D721Med (cell line): ENCODE results near the gene PCYT1A.
"Not testable (repeated sequence)": the region's sequence is repeated elsewhere in the genome, so short reads cannot be mapped to it uniquely, and the experiment has no call there.

Experiments
- DNase-seq: peaks from one replicate; pipeline ENCODE4 v3.0.0; 2011; ENCODE audit warnings: low spot score; ENCODE audit not compliant: insufficient read length
- FAIRE-seq: peaks from 2 replicates; lab custom pipeline; 2011; peaks lifted over from hg19 to GRCh38; lab: Jason Lieb, UNC
- CTCF ChIP-seq: IDR thresholded peaks from 2 replicates; pipeline ENCODE4 v1.5.1; 2012; ENCODE audit warnings: mild to moderate bottlenecking, control low read depth; ENCODE audit not compliant: insufficient read depth; ENCODE audit errors: missing control alignments

PCYT1A gene

GRCh38 chr3:196323691-196324090 is 36.2 kb upstream of the PCYT1A start:
- DNase-seq (no peak), FAIRE-seq (no peak)
- TF ChIP-seq CTCF: peak; percentile 10

GRCh38 chr3:196323016-196323415 is 35.5 kb upstream of the PCYT1A start:
- FAIRE-seq (no peak), DNase-seq (no peak)
- TF ChIP-seq CTCF: no peak

DNA sequence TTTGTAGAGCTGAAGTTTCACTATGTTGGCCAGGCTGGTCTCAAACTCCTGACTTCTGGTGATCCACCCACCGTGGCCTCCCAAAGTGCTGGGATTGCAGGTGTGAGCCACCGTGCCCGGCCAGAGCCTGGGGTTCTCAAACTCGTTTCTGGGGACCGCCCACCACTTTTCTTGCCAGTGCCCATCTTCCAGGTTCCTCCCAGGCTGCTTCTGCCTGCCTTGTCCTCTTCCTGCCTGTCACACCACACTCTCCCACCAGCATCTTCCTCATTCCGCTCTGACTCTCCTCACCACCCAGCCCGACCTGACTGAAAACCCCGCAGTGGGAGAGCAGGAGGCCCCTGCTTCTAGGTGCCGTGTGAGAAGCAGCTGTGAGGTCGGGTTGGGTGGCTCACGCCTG is 33.6 kb upstream of the PCYT1A start:
- DNase-seq (no peak), FAIRE-seq (no peak)
- TF ChIP-seq CTCF: no peak

GRCh38 chr3:196320137-196320536 is 32.6 kb upstream of the PCYT1A start:
- FAIRE-seq (no peak), DNase-seq (no peak)
- TF ChIP-seq CTCF: no peak

GRCh38 chr3:196317687-196318467 is 30.4 kb upstream of the PCYT1A start, which contains the start of gene DYNLT2B:
Gene DYNLT2B (minus strand): TSS chr3:196318240. CDS start chr3:196318152, 88 bp downstream.
- no peak for FAIRE-seq
- no peak for TF ChIP-seq CTCF

DNA sequence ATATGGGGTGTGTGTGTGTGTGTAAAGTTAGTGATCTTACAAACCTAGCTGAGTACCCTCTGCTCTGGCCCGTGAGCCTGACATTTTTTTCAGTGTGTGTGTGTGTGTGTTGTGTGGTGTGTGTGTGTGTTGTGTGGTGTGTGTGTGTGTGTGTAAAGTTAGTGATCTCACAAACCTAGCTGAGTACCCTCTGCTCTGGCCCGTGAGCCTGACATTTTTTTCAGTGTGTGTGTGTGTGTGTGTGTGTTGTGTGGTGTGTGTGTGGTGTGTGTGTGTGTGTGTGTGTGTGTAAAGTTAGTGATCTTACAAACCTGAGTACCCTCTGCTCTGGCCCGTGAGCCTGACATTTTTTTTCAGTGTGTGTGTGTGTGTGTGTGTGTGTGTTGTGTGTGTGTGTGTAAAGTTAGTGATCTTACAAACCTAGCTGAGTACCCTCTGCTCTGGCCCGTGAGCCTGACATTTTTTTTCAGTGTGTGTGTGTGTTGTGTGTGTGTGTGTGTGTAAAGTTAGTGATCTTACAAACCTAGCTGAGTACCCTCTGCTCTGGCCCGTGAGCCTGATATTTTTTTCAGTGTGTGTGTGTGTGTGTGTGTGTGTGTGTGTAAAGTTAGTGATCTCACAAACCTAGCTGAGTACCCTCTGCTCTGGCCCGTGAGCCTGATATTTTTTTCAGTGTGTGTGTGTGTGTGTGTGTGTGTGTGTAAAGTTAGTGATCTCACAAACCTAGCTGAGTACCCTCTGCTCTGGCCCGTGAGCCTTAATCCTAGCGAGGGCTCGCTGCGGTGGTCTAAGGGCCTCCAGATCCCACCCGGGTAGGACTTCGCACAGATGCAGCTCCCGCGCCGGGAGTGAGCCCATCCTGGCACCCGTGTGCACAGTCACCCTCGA is 29.5 kb upstream of the PCYT1A start:
- DNase-seq, FAIRE-seq: not testable (repeated sequence)

More at GRCh38 chr3:196317687-196318467, 30.4 kb upstream of the PCYT1A start, which contains the start of gene DYNLT2B:
- DNase-seq: peak; percentile 99

GRCh38 chr3:196315821-196316220 is 28.3 kb upstream of the PCYT1A start:
- FAIRE-seq (no peak), DNase-seq (no peak)
- no peak for TF ChIP-seq CTCF
